Fibroblast of skin of abdomen (primary cell): ENCODE measurements around the gene RAB17.
"Not testable (repeated sequence)": the region's sequence is repeated elsewhere in the genome, so short reads cannot be mapped to it uniquely, and the experiment has no call there.

ENCODE experiments used
- DNase-seq: peaks from one replicate; pipeline ENCODE4 v3.0.0-alpha.2; 2013

RAB17 gene

DNA sequence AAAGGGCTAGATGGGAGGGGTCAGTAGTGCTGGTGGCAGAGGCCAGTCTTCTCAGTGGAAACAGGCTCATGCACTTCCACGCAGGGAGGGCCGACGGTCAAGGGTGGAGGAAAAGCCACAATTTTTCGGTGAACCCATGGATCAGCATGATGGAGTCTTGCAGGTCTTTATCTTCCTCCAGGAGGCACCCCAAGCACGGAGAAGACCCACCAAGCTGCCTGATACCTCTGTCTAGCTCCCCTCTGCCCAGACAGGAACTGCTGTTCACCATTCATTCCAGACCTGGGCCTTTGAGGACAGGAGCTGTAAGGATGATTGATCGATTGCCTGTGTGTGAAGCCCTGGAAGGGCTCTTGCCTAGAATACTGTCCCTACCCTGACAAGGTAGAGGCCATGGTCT, 34.0 kb upstream of the RAB17 start:
- DNase-seq, result no peak

DNA sequence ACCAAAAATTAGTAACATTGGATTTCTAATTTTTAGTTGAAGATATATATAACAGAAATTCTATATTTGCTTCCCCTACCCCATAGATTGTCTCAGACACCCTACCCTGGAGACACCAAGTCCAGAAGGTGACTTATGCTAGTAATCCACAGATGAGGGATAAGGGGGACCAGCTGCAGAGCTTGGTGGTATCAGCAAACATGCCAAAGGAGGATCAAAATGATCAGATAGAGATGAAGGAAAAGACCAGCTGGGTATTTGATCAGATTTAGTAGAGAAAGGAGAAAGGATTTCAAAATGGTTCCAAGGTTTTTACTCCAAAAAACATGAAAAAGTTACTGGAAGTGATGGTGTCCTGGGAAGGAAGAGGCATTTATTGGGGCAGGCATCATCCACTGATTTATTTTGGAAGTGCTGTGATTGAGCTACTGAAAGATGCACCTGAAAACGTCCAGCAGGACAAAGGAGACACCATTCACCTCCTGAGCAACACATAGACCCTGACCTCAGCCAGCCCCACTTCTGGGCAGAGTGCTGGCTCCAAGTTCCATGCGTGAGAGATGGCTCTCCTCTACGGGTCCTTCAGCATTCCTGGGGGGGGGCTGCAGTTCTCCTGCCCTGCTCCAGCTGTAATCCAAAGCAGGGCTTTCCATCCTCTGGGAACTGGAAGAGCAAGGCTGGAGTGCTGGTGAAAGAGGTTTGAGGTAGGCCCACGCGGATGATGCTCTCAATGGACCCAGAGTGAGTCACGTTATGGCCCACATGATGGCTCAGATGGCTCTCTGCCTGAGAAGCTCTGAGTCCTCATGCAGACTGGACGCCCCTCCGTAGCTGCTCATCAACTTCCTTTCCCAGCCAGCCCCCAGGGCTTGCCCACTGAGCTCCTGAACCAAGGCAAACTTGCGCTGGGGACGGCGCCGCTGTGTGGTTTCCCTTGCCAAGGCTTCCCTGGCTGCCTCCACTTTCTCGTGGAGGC, 33.2 kb upstream of the RAB17 start:
- no peak for DNase-seq

DNA sequence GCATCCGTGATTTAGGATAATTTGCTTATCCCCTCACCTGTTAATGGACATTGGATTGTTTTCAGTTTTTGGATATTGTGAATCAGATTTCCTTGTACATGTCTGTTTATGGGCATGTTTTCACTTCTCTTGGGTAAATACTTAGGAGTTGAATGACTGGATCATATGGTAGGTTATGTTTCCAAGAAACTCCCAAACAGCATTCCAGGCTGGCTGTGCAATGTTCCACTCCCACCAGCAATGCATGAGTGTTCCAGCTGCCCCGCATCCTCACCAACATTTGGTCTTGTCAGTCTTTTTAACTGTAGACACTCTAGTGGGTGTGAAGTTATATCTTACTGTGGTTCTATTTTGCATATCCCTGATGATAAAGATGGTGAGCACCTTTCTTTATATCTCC, 27.9 kb upstream of the RAB17 start:
- peak; percentile 62 for DNase-seq

DNA sequence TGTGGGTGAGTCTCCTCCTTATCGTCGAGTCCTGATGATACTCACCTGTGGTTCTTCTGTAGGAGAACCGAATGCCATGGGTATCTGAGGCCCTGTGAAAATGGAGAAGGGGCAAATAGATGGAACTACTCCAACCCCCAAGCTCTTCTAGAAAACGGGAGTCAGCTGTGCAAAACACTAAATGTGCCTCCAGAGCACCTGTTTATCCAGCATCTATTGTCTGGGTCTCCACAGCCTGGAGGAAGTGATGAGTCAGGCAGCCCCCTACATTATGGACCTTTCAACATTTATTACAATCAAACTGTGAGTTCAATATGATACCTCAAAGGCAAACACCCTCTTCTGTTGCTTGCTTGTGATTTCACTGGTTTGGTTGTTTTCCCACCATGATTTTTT, 27.1 kb upstream of the RAB17 start:
- no peak for DNase-seq

DNA sequence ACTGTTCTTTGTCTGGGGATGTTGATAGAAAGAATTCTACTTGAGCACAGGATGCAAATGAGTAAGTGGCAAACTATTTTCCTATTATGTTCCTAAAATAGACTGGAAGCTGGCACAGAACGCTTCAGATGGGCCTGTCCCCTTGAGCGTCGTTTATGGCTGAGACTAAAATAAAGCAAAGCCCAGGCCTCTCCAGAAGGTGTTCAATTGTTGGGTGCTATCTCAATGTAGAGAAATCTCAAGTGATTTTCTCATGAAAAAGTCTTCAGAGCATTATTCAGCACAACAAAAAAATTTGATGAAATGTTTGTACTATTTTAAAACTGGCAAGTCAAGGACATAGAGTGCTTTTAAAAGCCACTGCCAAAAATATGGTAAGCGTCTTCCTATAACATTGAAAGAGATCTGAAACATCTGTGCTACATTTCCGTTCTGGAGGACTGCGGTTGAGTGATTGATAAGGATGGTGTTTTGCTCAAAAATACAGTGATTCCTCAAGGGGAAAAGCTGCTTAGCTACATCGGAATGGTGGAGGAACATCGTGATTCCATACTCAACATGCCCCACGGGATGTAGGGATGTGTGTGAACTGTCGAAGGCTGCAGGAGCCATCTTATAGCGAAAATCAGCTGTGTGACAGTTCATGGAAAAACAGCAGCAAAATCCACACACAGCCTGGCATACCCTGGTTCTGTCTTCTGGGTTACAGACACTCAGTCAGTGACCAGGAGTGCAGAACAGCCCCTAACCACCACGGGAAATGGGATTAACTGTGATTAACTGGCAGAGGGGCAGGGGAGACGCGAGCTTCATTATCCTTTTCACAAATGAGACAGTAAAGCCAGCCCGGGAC, 26.4 kb upstream of the RAB17 start:
- peak; percentile 93 for DNase-seq

DNA sequence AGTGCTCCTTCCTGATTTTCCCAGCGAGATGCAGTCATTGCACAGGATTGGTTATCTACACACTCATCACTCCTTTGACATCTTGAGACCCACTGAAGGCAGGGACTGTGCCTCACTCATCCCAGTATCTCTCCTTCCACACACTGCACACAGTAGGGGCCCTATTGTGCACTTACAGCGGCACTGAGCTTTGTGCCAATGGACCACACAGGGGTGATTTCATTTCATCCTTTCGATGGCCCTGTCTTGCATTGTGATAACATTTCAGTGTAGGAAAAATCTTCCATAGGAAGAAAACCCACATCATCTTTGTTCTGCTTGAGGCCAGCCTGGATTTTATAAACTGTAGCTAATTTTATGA, 25.8 kb upstream of the RAB17 start:
- no peak for DNase-seq

DNA sequence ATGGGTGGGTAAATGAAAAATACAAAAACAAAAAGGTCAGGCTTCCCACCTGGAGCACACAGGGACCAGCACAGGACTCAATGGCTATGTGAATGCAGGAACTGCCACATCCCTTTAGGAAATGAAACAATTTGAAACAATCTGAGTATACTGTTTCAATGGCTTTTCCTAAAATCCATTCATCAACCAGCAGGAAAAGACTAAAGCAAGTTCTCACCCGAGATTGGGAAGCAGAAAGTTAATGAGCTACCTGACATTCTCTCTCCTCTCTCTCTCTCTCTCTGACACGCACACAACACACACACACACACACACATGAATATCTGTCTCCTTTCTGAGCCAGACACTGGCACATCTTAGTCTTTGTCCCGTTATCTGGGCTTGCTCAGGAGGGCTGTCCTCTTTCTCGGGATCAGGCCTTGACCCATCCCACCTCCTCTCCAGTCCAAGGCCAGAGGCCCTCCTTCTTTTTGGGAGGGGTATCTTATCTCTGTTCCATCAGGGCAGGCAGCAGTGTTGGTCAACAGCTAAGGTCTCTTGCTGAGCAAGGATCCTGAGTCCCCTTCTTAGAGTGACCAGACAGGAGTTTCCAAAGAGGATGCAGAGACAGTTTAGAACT, 25.2 kb upstream of the RAB17 start:
- no peak for DNase-seq

DNA sequence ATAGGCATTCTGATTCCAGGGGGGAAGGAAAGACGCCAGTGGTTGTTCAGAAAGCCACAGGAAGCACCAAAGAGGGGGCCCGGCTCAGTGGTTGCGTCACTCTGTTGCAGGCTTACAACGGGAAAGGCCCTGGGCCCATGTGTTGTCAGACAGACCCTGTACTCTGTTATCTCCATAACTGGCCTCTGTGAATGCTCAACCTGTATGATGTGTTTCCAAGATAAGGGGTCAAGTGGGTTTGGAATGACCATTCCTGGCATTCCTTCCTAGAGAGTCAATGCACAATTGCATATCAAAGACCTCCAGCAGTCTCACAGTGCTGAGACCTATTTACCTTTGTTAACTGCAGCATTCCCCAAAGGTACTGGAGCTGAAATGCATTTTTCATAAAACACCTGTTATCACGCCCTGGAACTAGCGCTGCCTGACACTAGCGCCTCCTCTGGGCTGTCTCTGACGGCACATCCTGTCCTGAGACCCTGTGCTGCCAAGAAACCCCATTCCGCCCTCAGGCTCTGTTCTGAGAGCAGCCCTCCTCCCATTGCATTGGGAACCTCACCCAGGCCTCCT, 23.7 kb upstream of the RAB17 start:
- DNase-seq, result peak; percentile 42

DNA sequence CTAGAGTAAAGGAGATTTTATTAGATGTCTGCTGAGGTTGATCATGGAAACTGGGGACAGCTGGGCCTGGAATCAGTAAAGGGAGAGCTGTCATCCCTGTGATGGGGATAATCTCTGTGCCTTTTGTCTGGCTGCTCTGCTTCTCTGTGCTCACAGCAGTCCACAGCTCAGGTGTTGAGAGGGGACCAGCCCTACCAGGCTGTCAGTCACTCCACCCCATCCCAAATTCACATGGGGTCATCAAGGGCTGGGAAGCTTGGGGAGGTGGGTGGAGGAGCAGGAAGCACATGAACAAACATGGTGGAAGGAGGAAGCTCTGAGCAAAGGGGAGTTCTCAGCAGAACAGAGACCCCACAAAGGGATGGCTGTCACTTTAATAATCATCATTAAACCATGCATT, 23.1 kb upstream of the RAB17 start:
- no peak for DNase-seq

DNA sequence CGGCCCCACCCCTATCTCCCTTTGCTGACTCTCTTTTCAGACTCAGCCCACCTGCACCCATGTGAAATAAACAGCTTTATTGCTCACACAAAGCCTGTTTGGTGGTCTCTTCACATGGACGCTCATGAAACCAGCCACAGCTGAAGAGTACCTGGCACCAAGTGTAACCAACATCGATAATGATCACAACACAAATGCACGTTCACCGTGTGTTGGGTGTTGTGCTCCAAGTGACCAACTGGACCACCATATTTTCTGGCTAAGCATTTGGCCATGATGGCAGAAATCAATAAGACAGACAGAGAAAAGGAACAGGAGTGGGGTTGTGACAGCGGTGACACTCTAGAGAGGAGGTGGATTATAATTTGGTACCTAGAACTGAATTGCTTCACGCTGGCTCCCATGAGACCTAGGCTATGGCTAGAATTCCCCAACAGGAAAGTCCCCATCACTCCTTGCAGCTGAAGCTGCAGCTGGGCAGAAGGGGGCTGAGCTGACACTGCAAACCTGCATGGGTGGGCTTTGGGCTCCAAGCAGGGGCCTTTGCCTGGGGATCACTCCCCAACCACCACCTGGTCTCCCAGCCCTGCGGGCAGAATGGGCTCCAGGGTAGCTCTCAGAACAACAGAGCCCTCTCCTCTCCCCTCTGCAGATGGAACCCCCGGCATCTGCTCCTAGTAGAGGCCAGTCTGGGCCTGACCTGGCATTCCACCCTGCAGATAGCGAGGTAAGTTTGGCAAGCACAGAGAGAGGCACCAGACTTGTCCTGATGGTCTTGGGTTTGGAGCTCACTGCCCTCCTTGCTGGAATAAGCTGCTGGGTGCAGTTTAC, 22.2 kb upstream of the RAB17 start:
- no peak for DNase-seq

DNA sequence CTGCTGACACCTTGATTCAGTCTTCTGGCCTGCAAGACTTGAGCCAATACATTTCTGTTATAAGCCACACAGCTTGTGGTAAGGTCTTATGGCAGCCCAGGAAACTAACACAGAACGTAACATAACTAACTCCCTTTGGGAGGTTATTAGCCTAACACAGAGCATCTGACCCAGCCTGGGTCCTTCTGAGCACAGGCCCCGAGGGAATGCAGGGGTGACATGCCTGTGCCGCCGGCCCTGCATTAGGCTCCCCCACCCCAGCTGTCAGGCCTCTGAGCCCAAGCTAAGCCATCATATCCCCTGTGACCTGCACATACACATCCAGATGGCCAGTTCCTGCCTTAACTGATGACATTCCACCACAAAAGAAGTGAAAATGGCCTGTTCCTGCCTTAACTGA, 16.0 kb upstream of the RAB17 start:
- not testable (repeated sequence) for DNase-seq

DNA sequence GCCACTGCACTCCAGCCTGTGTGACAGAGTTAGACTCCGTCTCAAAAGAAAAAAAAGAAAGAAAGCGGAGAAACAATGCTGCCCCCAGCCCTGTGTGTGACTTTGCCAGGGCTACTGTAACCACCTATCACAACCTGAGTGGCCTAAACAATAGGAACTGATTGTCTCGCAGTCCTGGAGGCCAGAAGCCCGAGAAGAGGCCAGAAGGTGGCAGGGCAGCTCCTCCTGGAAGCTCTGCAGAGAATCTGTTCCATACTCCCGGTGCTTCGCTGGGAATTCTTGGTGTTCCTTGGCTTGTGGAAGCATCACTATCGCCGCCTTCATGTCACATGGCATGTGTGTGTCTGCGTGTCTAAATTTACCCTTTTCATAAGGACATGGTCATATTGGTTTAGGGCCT, 14.4 kb upstream of the RAB17 start:
- DNase-seq, result peak; percentile 34

DNA sequence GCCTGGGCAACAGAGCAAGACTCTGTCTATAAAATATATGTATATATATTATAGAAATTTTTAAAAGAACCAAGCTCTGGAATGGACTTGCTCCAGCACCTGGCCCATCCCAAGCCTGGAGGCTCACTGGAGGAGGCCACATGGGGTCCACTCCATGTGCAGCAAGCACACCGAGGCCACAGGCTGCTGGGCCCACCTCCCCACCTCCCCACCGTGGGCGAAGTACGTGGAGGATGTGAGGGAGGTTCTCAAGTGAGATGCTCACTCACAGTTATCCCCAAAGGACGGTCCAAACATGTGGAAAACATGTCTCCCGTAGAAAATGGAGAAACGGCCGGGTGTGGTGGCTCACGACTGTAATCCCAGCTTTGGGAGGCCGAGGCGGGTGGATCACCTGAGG, 13.9 kb upstream of the RAB17 start:
- no peak for DNase-seq

DNA sequence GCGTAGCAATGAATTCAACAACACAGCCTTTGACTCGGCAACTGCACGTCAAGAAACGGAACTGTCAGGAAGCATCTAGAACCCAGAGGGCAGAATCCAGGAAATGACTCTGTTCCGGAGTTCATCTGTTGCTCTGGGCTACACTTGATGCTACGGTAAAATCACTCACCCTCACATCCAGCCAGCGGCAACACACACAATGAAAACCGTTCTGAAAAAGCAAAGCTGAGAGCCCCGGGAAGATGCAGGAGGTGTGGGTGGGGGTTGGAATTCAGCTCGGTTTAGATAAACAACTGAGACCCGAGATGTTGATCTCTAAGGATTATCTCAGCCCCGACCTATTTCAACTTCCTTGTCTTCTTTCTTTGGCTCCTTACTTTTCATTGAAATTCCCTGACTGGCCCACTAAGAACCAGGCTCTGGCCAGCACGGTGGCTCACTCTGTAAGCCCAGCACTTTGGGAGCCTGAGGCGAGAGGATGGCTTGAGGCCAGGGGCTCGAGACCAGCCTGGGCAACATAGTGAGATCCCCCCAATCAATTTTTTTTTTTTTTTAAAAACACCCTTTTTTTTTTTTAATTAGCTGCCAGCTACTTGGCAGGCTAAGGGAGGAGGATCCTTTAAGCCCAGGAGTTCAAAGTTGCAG, 13.3 kb upstream of the RAB17 start:
- peak; percentile 39 for DNase-seq

DNA sequence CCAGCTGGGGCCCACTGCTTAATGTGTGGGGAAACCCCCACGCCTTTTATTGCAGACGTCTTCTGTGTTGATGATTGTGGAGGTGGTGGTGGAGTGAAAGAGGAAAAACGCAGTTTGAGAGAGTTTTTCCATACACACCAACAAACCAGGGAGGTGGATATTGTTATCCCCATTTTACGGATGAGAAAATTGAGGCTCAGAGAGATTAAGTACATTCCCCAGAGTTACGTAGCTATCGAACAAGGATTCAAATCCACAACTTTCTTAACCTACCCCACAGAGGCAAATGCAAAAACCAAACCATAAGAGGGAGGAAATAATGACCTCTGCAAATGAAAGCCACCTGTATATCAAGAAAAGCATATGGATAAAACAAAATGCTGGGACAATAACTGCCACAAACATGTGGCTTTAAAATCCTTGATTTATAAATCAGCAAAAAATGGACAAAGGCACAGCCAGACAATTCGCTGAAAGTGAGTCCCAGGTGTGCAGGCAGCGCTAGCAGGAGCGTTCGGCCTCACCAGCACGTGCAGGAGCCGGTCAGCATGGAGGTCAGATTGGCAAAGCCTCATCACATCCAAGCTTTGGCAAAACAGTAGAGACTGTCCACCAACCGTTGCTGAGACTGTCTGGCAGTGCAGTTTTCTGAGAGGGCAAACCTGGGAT, 12.6 kb upstream of the RAB17 start:
- no peak for DNase-seq

DNA sequence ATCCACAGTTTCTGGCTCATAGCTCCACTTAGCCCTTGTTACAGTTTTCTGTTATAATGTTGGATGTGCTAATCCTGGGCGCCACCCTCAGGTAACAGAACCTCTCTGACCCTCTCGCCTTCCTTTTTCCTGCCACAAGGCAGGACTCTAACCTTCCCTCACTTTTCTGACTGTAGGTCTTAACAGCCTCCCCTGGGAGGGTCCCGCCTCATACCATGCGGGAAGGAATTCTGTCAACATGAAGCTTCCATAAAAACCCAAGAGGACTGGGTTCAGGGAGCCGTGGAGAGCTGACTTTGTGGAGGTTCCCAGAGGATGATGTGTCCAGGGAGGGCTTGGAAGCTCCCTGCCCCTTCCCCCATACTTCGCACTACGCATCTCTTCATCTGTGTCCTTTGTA, 11.9 kb upstream of the RAB17 start:
- no peak for DNase-seq

DNA sequence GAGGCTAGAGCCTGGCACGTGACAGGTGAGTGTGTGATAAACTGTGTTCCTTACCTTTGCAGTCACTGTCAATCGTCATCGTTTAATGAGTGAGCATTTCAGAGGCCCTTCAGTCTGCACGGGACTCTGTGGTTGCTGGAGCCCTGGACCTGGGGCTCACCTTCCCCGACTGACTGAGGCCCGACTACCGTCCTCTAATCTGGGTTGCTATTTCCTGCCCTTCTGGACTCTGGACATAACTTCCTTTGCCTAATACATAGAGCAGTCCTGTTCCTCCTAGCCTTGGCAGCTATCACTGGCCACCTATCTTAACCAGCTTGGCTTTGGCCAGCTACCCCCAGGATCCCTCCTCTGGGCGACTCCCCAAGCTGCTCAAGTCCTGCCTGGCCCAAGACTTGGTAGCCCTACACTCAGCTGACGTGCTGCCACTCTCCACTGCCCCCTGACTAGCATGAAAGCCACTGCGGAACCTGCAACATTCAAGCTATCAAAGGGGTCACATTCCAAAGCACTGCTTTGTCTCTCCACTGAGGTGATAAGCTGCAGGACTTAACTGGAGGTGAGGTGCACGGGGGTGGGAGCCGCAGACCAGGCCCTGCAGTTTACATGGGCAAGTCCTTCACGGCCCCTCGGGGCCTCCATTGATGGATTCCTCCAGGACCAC, 11.1 kb upstream of the RAB17 start:
- DNase-seq, result no peak

DNA sequence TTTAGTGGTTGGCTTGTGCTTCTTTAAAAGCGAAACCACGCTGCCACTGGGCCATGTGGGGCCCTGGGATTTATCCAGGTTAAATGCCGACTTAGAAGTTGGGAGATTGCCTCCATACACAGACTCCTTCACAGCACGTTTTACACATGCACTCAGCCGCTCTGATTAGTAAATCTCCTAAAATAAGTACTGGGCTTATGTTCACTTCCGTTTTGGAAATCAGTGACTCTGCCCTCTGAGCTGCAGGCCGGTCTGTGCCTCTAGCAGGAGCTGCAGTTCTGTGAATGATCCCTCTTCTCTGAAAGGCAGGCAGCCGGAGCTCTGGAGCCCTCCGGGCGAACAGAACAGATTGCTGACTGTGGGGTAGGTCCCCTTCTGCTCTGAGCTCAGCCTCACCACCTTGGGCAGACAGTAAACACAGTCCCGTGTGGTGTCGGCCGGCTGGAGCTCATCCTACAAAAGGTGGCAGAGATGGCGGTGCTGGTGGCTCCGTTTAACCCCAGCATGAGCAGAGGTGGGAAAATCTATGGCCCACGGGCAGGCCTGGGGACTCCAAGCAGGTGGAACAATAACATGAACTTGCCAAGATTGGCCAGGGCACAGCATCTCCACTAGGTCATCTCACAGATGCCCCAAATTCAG, 9.8 kb upstream of the RAB17 start:
- DNase-seq, result peak; percentile 69

DNA sequence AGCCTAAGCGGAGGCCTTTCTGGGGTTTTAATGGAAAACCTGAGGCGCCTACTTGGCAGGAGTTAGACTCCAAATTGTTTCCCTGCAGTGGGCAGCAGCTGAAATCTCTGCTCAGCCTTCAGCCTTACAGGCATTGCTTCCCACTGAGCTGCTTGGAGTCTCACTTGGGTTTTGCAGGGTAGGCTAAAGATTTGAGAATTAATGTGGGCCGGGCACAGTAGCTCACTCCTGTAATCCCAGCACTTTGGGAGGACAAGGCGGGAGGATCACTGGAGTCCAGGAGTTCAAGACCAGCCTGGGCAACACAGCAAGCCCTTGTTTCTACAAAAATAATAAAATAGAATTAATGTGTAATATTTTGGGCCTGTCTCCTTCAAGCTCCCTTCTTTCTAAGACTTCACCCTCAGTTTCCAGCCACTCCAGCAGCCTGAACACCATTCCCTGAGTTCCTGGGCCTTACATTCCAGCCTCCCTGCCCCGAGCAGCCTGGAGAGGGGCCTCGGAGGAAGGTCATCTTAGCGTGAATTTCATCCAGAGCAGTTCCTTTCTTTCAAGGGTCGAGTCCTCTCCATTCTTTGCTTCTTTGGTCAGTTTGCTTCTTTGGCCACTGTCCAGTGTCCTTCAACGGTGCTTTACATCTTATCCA, 9.1 kb upstream of the RAB17 start:
- no peak for DNase-seq
